ENCODE measurements around the gene PIK3R2.

- TF ChIP-seq EZH2 (IDR thresholded peaks at IDR 0.05; ENCODE audit: insufficient read depth, poor library complexity, severe bottlenecking): no peak
- TF ChIP-seq EZH2phosphoT487 (IDR thresholded peaks at IDR 0.05; ENCODE audit: insufficient read depth, low read depth): no peak
Measured at GRCh38 chr19:18153556-18154134, 682 bp downstream of the PIK3R2 start.
